NOMO-1 treated with dmso at 0.1 percent for 144 hours (cell line): ENCODE results near the gene PAM.

ENCODE experiments used
- DNase-seq: peaks from one replicate; lab custom pipeline; 2025; ENCODE audit not compliant: unreplicated experiment; lab: John Stamatoyannopoulos, UW

The PAM gene

DNA sequence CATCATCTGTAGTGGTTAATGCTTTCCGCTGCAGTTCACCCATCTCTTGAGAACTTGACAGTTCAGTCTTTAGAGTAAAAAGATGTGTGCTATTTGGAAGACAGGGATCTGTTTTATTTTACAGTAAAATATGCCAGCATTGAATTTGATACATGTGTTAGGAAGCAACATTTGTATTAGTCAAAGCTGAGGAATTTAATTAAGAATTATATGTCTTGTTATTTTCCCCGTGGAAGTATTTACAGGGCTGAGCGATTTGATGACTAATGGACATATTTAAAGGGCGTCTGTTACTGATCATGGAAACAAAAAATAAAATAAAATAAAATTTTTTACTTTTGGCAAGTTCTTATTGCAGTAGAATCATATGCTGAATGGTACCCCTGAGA lies 101.3 kb downstream of the PAM start:
- DNase-seq, result no peak

DNA sequence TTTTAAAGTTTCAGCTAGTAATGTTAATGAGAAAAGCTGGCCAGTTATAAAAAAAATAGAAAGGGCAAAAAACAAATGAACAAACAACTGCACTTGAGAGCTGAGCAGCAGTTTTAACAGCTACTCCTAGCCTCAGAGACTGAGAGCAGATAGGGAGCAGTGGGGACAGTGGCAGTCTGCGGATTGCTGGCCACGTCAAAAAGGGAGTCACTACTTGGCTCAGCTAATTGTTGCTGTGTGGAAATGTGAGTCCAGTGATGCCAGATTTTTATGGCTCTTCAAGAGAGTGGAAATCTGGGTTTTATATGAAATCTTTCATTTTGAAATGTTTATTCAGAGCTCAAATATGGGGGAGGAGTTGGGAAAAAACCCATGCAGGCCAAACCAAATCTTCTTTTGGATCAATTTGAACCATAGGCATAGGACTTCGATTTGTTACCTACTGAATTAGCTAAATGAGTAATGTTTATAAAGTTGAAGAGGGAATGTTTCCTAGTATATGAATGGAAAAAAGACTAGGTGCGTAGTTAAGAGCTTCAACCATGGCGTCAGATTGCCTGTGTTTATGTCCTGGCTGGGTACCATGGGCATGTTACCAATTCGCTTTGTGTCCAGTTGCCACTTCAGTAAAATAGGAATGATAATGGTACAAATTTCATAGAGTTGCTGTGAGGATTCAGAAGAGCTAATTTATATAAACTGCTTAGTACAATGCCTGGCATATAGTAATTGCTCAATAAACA lies 102.1 kb downstream of the PAM start:
- DNase-seq, result no peak

DNA sequence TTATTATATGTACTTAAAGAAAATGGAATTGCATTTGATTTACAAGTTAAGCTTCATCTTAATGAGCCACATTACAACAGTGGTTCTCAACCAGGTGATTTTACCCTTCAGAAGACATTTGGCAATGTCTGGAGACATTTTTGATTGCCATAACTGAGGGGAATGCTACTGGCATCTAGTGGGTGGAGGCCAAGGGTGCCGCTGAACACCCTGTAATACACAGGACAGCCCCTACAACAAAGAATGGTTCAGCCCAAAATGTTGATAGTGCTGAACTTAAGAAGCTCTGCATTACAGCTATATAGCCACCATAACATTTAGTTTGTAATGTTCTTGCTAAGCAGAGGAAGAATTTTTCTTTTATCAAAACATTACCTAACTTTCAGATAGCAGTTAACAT lies 103.1 kb downstream of the PAM start:
- DNase-seq, result no peak

DNA sequence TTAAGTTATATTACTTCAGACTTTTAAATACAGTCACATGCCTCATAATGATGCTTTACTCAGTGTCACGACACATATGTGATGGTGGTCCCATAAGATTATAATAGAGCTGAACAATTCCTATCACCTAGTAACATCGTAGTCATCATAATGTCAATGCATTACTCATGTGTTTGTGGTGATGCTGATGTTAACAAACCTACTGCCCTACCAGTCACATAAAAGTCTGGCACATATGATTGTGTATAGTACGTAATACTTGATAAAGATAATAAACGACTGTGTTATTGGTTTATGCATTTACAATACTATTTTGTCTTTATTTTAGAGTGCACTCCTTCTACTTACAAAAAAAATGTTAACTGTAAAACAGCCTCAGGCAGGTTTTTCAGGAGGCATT lies 103.7 kb downstream of the PAM start:
- no peak for DNase-seq

DNA sequence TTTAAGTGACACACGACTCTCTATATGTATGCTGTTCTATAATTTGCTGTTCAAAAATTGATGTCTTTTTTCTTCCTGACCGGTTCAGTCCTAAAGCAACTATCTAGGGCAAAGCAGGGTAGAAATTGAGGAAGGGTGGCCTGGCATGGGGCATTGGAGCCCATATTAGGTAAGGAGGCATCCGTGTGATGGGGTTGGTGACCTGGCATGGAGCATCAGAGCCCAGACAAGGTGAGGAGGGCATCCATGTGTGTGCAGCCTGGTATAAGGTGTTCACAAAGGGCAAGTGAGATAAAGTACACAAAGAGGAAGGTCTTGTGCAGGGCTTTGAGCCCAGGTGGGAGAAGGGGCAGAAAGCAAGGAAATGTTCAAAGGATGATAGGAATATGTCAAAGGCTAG lies 104.9 kb downstream of the PAM start:
- DNase-seq, result no peak

DNA sequence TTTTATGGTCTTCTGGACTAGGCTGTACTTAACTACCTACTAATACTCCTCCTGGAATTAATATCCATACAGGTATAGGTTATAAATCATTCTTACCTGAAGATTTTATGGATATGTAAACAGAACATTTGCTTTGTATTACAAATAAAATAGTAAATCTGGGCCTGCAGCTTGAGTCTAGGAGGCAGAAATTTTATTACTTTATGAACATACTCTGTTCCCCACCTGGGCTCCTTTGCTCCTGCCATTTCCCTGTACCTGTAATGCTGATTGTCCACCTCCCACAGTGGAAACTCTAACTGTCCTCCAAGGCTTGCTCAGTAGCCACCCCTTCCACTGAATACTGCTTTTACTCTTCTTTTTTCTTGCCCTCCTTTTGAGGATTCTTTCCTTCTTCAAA lies 108.0 kb downstream of the PAM start:
- no peak for DNase-seq

DNA sequence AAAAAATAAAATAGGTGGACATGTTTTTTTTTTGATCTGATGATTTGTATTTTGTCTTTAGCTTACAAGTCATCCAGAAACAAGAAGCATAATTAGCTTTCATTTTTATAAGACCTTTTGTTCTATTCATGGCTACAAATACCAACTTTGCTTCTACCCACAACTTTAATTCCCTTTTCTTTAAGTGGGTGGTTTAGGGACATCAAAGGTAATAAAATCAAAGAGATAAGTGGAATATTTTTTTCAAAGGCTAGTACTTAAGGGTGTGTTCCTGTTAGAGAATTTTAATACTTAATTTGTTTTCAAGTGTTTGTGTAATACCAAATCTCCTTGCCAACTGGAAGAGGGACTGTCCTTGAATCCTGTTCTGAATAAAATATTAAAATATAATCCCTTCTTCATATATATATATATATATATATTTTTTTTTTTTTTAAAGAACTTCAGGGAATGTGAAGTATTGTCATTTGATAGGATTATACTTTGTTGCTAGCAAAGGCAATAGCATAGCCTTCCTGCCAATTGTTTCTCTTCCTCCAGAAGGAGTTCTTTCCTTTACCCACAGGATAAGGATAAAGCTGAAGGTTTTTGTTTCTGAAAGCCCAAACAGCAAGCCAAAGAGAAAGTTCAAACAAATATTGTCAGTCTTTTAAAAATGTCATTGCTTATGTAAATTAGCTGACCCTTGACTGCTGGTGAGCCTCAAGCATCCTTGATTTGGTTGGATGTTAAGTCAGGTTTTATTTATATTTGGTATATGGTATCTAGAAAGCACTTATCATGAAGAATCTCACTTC lies 108.9 kb downstream of the PAM start:
- DNase-seq, result no peak

DNA sequence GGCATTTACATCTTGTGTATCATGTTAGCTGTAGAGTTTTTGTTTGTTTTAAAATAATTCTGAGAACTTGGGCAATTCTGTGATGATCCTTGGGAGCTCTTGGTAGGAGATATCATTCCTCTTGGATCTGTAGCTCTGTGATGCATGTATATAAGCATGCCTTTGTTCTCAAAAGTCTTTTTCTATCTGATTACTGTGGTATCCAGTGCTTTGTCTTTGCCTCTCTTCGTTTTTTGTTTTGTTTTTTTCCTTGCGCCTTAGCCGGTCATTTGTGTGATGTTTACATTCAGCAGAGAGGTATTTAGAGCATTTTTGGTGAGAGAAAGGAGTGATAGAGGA lies 110.0 kb downstream of the PAM start:
- DNase-seq, result no peak

DNA sequence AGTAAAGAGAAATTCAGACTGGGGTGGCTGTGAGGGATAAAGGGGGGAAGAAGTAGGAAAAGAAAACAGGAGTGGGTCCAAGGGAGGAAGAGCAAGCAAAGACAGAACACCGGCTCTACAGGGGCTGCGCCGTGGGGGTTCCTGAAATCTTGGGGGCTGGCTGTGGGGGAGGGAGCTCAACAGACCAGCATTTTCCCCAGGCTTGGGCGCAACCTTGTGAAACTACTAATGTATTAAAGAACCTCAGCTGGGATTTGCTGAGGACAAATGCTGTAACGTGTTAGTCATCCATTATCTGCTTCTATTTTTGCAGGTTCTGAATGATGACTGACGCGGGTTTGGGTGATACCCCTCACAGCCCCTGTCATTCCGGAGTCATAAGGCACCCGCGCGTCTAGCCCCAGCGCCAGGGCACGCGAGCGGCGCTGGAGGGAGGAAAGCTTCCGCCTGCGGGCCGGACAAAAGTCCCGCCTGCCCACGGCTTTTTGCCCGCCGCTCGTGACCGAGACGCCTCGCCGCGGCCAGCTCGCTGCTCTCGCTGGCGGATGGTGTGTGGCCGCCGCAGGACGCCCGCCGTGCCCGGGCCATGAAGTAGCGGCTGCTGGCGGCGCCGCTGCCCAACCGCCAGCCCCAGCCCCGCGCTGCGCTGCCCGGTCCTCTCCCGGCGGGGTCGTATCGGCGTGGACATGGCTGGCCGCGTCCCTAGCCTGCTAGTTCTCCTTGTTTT lies 110.6 kb downstream of the PAM start:
- DNase-seq, result peak; percentile 18

DNA sequence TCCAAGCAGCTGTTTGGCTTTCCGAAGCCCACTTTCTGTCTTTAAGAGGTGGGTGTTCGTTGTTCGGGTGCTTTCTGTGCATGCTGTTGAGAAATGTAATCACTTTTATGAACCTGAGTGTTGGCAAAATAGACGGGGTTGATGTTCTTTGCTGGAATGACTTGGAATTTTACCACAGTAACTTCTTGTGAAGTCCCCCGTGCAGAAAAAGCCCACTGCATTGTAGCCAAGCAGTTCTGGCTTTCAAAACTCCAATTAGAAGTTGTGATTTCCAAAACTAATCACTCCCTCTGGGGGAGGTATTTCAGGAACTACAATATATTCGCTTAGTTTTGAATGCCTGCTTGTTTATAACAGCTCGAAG lies 111.1 kb downstream of the PAM start:
- DNase-seq, result no peak

DNA sequence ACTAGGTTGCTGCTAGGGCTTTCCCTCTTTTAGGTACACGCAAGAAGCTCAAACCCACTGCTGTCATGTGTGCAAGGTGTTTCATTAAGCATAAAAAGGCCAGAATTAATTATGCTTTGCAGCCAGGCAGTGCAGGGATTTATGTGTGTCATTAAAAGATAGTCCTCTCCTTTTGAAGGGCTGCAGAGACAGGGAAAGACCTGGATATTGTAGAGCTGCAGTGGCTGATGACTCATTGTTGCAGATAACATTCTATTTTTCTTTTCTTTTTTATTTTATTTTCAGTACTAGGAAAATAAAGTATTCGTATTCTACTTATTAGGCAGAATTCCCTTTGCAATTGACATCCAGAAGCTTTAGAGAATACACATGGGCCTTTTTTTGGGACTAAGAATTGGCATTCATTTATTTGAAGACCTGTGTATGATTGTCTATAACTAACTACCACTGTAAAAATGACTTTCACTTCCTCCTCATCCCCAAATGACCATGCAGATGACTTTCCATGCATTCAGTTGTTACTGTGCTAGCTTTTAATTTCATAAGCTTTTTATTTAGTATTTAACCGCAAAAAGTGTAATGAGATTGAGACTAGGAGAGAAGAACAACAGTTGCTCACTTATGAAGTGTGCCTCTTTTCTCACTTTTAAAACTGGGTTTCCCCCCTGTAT lies 113.0 kb downstream of the PAM start:
- DNase-seq, result no peak

DNA sequence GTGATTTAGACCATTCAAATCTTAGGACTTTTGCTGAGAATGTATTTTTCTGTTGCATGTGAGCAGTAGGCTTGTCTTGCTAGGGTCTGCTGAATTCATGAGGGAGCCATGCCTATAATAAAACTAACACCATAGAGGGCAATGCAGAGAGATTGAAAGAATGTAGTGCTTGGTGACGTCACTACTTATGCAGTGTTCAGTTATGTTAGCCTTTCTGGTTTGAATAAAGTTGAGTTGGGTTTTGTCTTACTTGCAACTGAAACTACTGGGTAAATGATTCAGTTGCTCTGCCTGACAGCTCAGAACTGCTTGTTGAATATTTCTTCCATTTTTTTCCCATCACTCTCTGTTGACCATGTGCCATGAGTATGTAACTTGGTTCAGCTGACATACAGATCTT lies 114.1 kb downstream of the PAM start:
- no peak for DNase-seq

DNA sequence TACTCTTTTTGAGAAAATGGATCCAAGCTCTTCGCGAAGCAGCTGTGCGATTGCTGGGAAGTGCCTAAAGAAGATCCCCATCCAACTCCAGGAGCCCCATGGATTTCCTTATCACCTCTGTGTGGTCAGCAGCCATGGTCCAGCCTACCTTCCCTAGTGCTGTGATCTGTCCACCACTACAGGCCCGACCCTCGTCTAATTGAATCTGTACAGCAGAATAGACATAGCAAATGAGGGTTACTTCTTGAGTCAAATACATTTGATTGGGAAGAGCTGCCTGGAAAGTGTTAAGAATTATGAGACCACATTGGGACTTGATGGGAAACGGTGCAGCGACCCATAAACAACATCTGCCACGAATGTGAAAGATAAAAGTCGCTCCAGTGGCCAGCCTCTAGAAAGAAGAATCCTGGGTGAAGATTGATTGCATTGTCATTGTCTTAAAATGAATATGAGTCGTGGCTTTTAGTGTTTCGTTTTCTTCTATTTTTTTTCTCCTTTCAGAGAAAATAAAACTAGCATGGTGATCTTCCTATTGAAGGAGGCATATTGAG lies 118.4 kb downstream of the PAM start:
- DNase-seq, result no peak

DNA sequence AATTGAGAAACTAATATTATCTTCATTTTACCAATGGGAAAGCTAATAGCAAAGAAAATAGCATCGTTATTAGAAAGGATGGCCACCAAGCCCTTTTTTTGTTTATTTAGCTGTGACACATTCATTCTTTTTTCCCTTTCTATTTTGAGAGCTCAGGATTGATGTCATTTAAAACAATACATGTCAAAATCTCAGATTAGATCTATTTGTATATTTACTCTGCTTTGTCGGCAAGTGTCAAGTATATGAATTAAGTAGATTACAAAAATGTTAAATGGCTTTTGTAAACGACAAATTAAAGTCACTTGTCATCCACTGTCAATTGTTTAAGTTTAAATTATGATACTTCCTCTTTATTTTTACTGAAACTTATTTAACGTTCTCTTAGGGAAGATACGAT lies 118.9 kb downstream of the PAM start:
- no peak for DNase-seq

DNA sequence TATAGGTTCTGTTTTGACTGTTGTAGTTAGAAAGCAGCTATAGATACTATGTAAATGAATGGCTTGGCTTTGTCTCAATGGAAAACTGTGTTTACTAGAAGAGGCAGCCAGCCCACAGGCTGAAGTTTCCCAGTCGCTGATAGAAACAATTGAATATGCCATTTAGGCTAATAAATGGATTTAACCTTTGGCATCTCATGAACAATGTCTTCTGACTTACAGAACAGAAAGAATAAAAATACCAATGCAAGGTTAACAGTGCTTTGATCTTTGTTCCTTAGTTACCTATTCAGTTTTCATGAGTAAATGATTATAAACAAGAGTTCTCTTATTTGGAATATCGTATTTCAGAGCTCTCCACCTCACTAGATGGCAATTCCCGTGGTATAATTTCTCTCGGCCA lies 120.6 kb downstream of the PAM start:
- no peak for DNase-seq

DNA sequence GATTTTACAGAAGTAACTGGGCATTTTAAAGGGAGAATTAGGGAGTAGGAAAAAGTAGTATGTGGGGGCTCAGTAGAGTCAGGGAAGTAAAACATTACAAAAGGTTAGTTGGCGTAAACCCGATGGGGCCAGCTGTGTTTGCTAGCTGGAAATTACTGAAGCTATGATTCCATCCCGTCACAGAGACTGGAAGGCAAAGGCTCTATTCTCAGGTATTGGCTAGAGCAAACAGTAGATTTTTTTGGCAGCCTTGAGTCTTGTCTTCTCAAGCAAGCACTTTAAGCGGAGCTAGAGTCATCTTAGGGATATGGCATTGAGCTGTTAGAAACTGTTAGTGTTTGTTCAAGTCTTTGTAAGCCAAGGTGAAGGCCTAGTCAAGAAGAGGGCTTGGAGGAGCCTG lies 121.5 kb downstream of the PAM start:
- no peak for DNase-seq

DNA sequence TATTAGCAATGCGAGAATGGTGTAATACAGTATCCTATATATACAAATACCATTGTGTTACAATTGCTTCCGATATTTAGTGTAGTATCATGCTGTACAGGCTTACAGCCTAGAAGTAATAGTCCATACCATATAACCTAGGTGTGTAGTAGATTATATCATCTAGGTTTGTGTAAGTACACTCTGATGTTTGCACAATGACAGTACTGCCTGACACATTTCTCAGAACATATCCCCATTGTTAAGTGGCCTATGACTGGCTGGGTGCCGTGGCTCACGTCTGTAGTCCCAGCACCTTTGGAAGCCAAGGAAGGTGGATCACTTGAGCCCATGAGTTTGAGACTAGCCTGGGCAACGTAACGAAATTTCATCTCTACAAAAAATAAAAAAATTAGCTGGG lies 124.6 kb downstream of the PAM start:
- DNase-seq, result no peak

DNA sequence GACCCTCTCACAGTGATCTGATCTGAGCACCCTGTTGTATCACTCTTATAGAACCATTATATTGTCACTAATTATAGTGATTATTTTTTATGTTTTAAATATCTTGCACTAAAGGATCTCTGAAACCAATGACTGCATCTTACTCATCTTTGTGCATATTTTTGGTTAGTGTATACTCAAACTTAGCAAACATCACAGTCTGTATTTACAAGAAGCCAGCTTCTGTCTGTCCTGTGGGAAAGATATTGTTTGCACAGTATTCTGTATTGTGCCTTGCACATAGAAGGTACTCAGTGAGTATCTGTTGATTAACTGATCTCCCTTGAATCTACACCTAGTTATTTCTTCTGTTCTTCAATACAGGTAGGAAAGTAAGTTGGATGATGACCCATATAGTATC lies 131.5 kb downstream of the PAM start:
- no peak for DNase-seq

DNA sequence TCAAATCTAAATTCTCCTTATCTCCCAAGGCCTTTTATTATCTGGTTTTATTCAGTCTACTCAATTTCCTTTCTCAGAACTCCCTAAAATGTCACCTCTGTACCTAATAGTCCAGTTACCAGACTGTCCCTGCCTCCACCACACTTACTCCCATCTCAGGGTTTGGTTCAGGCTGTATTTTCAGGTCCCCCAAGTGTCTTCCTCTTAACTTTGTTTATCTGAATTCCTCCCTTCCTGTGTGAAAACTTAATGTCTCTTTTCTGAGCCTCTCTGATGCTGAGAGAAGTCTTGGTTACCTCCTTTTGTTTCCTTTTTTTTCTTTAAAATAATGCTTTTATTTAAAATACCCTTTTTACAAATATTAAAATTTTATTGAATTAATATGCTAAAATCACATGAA lies 133.4 kb downstream of the PAM start:
- DNase-seq, result no peak

DNA sequence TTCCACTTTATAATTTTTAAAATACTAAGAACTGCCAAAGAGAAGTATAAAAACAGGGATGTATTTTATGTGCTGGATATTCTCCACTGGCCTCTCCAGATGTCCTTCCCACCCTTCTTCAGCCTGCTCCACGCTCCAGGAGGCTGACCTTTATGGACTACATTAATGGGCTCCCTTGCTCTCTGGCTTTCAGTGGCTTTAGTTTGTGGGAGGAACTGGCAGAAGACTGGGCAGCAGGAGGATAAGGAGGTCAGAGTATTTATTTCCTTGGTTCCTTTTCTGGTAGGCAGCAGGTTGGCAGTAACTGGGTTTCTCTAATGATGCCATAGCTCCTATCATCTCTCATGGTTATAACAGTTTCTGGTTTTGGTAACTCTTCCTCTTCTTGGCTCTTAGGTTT lies 133.9 kb downstream of the PAM start:
- DNase-seq, result no peak

DNA sequence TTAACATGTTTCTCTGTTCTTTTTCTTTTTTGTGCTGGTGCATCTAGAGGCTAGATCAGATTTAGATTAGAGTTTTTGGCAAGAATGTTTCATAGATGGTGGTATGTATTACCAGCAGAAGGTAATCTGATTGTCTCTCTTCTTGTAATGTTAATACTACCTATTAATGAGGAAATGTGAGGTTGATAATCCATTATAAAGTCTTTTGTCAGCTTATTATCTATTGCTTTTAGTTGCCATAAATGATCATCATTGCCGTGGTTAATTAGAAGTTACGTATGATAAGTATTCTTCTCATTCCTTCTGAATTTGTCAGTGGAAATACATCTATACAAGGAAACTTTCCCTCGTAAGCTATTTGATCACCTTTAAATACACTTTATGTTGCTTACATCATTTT lies 135.0 kb downstream of the PAM start:
- DNase-seq, result no peak
